MM.1S (cell line): Measurements from ENCODE around the gene GATB.

ENCODE experiments used
- DNase-seq: peaks from one replicate; pipeline ENCODE4 v3.0.0-alpha.2; 2015
- H2AFZ ChIP-seq: fragments of 300-600 bp; sonication (generic); 2 replicates; pipeline ENCODE4 v1.6.0; 2016; ENCODE audit warnings: antibody characterized with exemption, low read length
- H3F3A ChIP-seq: fragments of 300-600 bp; sonication (generic); 2 replicates; pipeline ENCODE4 v1.6.1; 2016; ENCODE audit warnings: mild to moderate bottlenecking, antibody characterized with exemption, low read length, moderate library complexity, mixed read lengths; ENCODE audit not compliant: insufficient read depth
- H3K27ac ChIP-seq: fragments of 300-600 bp; sonication (generic); 2 replicates; pipeline ENCODE4 v1.5.1; 2016; ENCODE audit warnings: mild to moderate bottlenecking, low read length
- H3K27me3 ChIP-seq: fragments of 300-600 bp; sonication (generic); replicated peaks from 2 replicates; pipeline ENCODE4 v1.6.0; 2016; ENCODE audit warnings: low read length; ENCODE audit not compliant: insufficient read depth
- H3K36me3 ChIP-seq: fragments of 300-600 bp; sonication (generic); replicated peaks from 2 replicates; pipeline ENCODE4 v1.6.1; 2016; ENCODE audit warnings: mild to moderate bottlenecking, low read length, mixed read lengths; ENCODE audit not compliant: insufficient read depth
- H3K4me1 ChIP-seq: fragments of 300-600 bp; sonication (generic); 2 replicates; pipeline ENCODE4 v1.6.1; 2016; ENCODE audit warnings: low read length, mixed read lengths
- H3K4me2 ChIP-seq: fragments of 300-600 bp; sonication (generic); 2 replicates; pipeline ENCODE4 v1.6.0; 2016; ENCODE audit warnings: low read depth, low read length
- H3K4me3 ChIP-seq: fragments of 300-600 bp; sonication (generic); 2 replicates; pipeline ENCODE4 v1.5.1; 2016; ENCODE audit warnings: low read length, mixed read lengths
- H3K79me2 ChIP-seq: fragments of 300-600 bp; sonication (generic); 2 replicates; pipeline ENCODE4 v1.6.1; 2016; ENCODE audit warnings: mixed run types, low read length, mixed read lengths
- H3K9ac ChIP-seq: fragments of 300-600 bp; sonication (generic); 2 replicates; pipeline ENCODE4 v1.6.1; 2016; ENCODE audit warnings: low read length, mixed read lengths
- H3K9me2 ChIP-seq: fragments of 300-600 bp; sonication (generic); replicated peaks from 2 replicates; pipeline ENCODE4 v1.6.1; 2016; ENCODE audit warnings: mild to moderate bottlenecking, low read length, mixed read lengths; ENCODE audit not compliant: insufficient read depth
- H3K9me3 ChIP-seq: fragments of 300-600 bp; sonication (generic); replicated peaks from 2 replicates; pipeline ENCODE4 v1.6.1; 2016; ENCODE audit warnings: mild to moderate bottlenecking, low read length, mixed read lengths; ENCODE audit not compliant: insufficient read depth
- H4K20me1 ChIP-seq: fragments of 300-600 bp; sonication (generic); 2 replicates; pipeline ENCODE4 v1.6.1; 2016; ENCODE audit warnings: mild to moderate bottlenecking, low read length, moderate library complexity, mixed read lengths; ENCODE audit not compliant: insufficient read depth
- EZH2 ChIP-seq: fragments of 300-600 bp; sonication (generic); optimal IDR thresholded peaks from 2 replicates; pipeline ENCODE3; 2017; ENCODE audit warnings: low read depth, mild to moderate bottlenecking, antibody characterized with exemption, low read length, mixed read lengths
- EZH2phosphoT487 ChIP-seq: fragments of 300-600 bp; sonication (generic); IDR thresholded peaks from 2 replicates; pipeline ENCODE4 v1.6.1; 2018; ENCODE audit warnings: antibody characterized with exemption, low read length
- TF ChIP-seq, protein P1 (sequence below): fragments of 300-600 bp; sonication (generic); IDR thresholded peaks from 2 replicates; pipeline ENCODE4 v1.5.1; 2016; ENCODE audit warnings: antibody characterized with exemption, low read length, mixed read lengths

The GATB gene

GRCh38 chr4:151788021-151788420, 27.2 kb upstream of the GATB start:
- Histone ChIP-seq H3K4me2 (no peak overlapping the region), H3K4me3 (no peak overlapping the region), H4K20me1 (no peaks in the 10 kb centered on the region), H3F3A (no peaks in the 10 kb centered on the region), H3K27ac (no peak overlapping the region), H3K79me2 (no peaks in the 10 kb centered on the region), H3K36me3 (no peaks in the 10 kb centered on the region), H3K9ac (no peak overlapping the region), H3K9me2 (no peaks in the 10 kb centered on the region), H3K27me3 (no peaks in the 10 kb centered on the region), H3K4me1 (no peaks in the 10 kb centered on the region), H3K9me3 (no peaks in the 10 kb centered on the region), H2AFZ (no peak overlapping the region)
- TF ChIP-seq EZH2 (no peak), EZH2phosphoT487 (no peak)
- TF ChIP-seq, protein P1, sequence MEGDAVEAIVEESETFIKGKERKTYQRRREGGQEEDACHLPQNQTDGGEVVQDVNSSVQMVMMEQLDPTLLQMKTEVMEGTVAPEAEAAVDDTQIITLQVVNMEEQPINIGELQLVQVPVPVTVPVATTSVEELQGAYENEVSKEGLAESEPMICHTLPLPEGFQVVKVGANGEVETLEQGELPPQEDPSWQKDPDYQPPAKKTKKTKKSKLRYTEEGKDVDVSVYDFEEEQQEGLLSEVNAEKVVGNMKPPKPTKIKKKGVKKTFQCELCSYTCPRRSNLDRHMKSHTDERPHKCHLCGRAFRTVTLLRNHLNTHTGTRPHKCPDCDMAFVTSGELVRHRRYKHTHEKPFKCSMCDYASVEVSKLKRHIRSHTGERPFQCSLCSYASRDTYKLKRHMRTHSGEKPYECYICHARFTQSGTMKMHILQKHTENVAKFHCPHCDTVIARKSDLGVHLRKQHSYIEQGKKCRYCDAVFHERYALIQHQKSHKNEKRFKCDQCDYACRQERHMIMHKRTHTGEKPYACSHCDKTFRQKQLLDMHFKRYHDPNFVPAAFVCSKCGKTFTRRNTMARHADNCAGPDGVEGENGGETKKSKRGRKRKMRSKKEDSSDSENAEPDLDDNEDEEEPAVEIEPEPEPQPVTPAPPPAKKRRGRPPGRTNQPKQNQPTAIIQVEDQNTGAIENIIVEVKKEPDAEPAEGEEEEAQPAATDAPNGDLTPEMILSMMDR: no peak
- no peak for DNase-seq

DNA sequence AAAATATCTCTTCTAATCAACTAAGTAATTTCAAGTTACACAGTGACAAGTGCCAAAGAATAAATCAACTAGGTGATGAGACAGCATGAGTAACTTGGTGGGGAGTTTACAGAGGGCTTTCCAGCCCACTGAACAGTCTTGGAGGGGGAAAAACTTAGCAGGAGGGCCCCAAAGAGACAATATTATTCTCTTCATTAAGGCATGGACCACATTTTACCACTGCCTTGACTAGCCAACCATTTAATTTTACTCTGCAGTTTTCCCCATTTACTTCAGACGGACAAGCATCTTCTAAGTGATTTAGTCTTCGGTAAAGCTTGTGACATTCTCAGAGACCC, 25.3 kb upstream of the GATB start:
- Histone ChIP-seq H3K79me2 (no peaks in the 10 kb centered on the region), H2AFZ (no peak overlapping the region), H4K20me1 (no peaks in the 10 kb centered on the region), H3K27me3 (no peaks in the 10 kb centered on the region), H3F3A (no peaks in the 10 kb centered on the region), H3K9me2 (no peaks in the 10 kb centered on the region), H3K36me3 (no peaks in the 10 kb centered on the region), H3K4me2 (no peak overlapping the region), H3K9ac (no peak overlapping the region), H3K4me1 (no peaks in the 10 kb centered on the region), H3K27ac (no peak overlapping the region), H3K4me3 (no peak overlapping the region), H3K9me3 (no peaks in the 10 kb centered on the region)
- TF ChIP-seq, protein P1: no peak
- TF ChIP-seq EZH2: no peak
- no peak for TF ChIP-seq EZH2phosphoT487
- no peak for DNase-seq

DNA sequence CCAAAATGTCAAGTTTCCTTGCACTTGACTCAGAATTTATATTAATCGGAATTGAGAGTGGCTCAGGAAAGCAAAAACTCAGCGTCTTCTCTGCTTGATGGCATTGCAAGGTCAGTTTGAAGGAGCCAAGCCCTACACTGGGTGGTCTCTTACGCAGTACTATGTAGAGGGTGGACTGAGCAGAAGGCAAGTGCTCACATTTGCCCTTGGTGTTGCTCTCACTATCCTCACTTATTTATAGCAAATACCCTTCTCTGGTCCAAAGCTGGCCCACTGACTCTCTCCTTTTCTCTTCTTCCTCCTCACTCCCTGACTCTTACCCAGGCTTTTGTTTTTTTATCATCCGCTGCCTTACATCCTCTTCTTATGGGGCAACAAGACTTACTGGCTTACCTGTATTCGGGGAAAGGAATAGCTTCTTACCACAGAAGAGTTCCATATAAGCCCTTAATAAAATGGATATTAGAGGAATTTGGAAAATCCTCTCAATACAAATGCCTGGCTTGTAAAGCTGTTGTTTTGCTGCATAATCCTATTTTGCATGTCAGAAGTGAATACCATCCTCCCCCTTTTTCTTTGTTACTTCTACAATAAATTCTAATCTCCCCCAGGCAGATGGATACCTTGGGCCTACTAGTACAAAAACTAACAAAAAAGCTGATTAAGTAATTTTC, 24.8 kb upstream of the GATB start:
- no peak overlapping the region for H2AFZ ChIP-seq
- no peaks in the 10 kb centered on the region for H3K9me2 ChIP-seq
- no peaks in the 10 kb centered on the region for H3K79me2 ChIP-seq
- no peak overlapping the region for H3K4me2 ChIP-seq
- no peaks in the 10 kb centered on the region for H3K9me3 ChIP-seq
- no peak overlapping the region for H3K27ac ChIP-seq
- no peaks in the 10 kb centered on the region for H3K27me3 ChIP-seq
- H3K4me3 ChIP-seq: no peak overlapping the region
- H3K9ac ChIP-seq: no peak overlapping the region
- DNase-seq: no peak
- H4K20me1 ChIP-seq: no peaks in the 10 kb centered on the region
- TF ChIP-seq, protein P1: no peak
- TF ChIP-seq EZH2: no peak
- no peak for TF ChIP-seq EZH2phosphoT487
- H3F3A ChIP-seq: no peaks in the 10 kb centered on the region
- no peaks in the 10 kb centered on the region for H3K36me3 ChIP-seq
- no peaks in the 10 kb centered on the region for H3K4me1 ChIP-seq
